Body of pancreas (tissue), 4 donors: ENCODE results near the gene SYK.

Source experiments
- POLR2A ChIP-seq, 3 donors: fragments of 450-650 bp; IDR thresholded peaks; one replicate each; pipeline ENCODE4 v1.6.1; 2016; ENCODE audit warnings: antibody characterized with exemption in 3 of 3, mild to moderate bottlenecking in 2 of 3
- TF ChIP-seq, protein P1 (sequence below), 7 experiments: fragments of 450-650 bp in 4 of 7; fragments of 200-600 bp in 3 of 7; sonication (generic) in 3 of 7; IDR thresholded peaks; one replicate each; pipeline ENCODE4 v1.5.1; 2016 to 2019; ENCODE audit warnings: antibody characterized with exemption in 7 of 7

DNA sequence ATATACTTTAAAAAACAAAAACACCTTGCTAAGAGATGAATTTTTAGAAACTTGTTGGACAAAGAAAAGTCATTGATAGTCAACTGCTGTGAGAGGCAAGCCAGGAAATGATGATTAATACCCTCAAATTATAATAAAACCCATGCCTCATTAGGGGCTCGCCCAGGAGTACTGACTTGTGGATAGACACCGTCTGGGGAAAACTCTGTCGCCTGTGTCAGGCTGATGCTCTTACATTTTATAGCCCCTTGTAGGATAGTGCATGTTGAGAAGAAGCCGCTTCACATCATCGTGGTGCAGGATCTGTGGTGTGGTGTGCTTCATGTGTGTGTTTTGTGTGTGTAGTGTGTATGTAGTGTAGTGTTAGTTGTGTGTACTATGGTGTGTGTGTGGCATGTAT, 39.1 kb downstream of the SYK start:
- TF ChIP-seq, protein P1, sequence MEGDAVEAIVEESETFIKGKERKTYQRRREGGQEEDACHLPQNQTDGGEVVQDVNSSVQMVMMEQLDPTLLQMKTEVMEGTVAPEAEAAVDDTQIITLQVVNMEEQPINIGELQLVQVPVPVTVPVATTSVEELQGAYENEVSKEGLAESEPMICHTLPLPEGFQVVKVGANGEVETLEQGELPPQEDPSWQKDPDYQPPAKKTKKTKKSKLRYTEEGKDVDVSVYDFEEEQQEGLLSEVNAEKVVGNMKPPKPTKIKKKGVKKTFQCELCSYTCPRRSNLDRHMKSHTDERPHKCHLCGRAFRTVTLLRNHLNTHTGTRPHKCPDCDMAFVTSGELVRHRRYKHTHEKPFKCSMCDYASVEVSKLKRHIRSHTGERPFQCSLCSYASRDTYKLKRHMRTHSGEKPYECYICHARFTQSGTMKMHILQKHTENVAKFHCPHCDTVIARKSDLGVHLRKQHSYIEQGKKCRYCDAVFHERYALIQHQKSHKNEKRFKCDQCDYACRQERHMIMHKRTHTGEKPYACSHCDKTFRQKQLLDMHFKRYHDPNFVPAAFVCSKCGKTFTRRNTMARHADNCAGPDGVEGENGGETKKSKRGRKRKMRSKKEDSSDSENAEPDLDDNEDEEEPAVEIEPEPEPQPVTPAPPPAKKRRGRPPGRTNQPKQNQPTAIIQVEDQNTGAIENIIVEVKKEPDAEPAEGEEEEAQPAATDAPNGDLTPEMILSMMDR (IDR thresholded peaks at IDR 0.05) = no peak
- TF ChIP-seq POLR2A (IDR thresholded peaks at IDR 0.05) = no peak
